Endodermal cell (in vitro differentiated cells): ENCODE results near the gene DSCAML1. TPM values are rescaled to one million over a fixed set of nuclear protein-coding genes. Genes with fewer than 3 reads are reported as not detected.

Experiments
- DNase-seq: peaks from one replicate; pipeline ENCODE4 v3.0.0-alpha.2; 2017
- H3K27ac ChIP-seq: 2 replicates; pipeline ENCODE4 v1.5.1; 2013; ENCODE audit warnings: mild to moderate bottlenecking, low read depth, low read length, moderate library complexity
- H3K27me3 ChIP-seq: 2 replicates; pipeline ENCODE4 v1.6.1; 2013; ENCODE audit warnings: mild to moderate bottlenecking, low read length, moderate library complexity; ENCODE audit not compliant: insufficient read depth, control insufficient read depth, poor library complexity, severe bottlenecking
- H3K36me3 ChIP-seq: 2 replicates; pipeline ENCODE4 v1.7.0; 2013; ENCODE audit warnings: mild to moderate bottlenecking, low read length, moderate library complexity; ENCODE audit not compliant: control insufficient read depth, insufficient read depth
- H3K4me1 ChIP-seq: one replicate; pipeline ENCODE4 v1.7.0; 2013; ENCODE audit warnings: low read length; ENCODE audit not compliant: control insufficient read depth, insufficient read depth
- H3K4me3 ChIP-seq: 2 replicates; pipeline ENCODE4 v1.5.1; 2013; ENCODE audit warnings: mild to moderate bottlenecking, low read length, moderate library complexity
- H3K9ac ChIP-seq: 2 replicates; pipeline ENCODE4 v1.6.1; 2013; ENCODE audit warnings: mild to moderate bottlenecking, low read length, moderate library complexity; ENCODE audit not compliant: poor library complexity, severe bottlenecking; ENCODE audit errors: extremely low read depth
- H3K9me3 ChIP-seq: 2 replicates; pipeline ENCODE4 v1.6.1; 2013; ENCODE audit warnings: mild to moderate bottlenecking, low read length, moderate library complexity; ENCODE audit not compliant: control insufficient read depth
- H3K27ac Mint-ChIP-seq: 2 replicates; pipeline ENCODE4 v1.8.0; 2020; ENCODE audit warnings: mixed read lengths
- H3K27me3 Mint-ChIP-seq: 2 replicates; pipeline ENCODE4 v1.8.0; 2021; ENCODE audit warnings: mild to moderate bottlenecking, mixed read lengths; ENCODE audit not compliant: insufficient read depth
- H3K36me3 Mint-ChIP-seq: 2 replicates; pipeline ENCODE4 v1.8.0; 2020; ENCODE audit warnings: low read depth, mixed read lengths
- H3K4me1 Mint-ChIP-seq: 2 replicates; pipeline ENCODE4 v1.8.0; 2020; ENCODE audit warnings: mixed read lengths
- H3K4me3 Mint-ChIP-seq: 2 replicates; pipeline ENCODE4 v1.8.0; 2020; ENCODE audit warnings: mild to moderate bottlenecking, moderate library complexity, mixed read lengths
- H3K9me3 Mint-ChIP-seq: 2 replicates; pipeline ENCODE4 v1.8.0; 2020; ENCODE audit warnings: mild to moderate bottlenecking, mixed read lengths
- CTCF ChIP-seq: fragments of 200-600 bp; sonication (generic); conservative IDR thresholded peaks from 2 replicates; pipeline ENCODE4 v1.5.0; 2021; ENCODE audit warnings: antibody characterized with exemption, mild to moderate bottlenecking
- WGBS, 2 experiments: methylation state at CpG; one replicate each; pipeline versions ENCODE4 v1.1.5 to v1.1.7; 2013; ENCODE audit warnings: missing lambda C conversion rate in 2 of 2, mixed read lengths in 1 of 2; ENCODE audit not compliant: insufficient coverage in 1 of 2, insufficient read length in 1 of 2; 5-methylcytosine and 5-hydroxymethylcytosine counted together
- total RNA-seq, 2 donors: library from RNA; stranded (reverse); fragmentation: NEBNext Ultra II Directional in 1 of 2; extraction: Animal tissue kit (Norgen Biotek cat#: 25700) in 1 of 2; gene quantifications; 2 replicates in 1 of 2; 3 replicates in 1 of 2; pipeline ENCODE4 v1.2.1, GENCODE V29; 2021

Gene DSCAML1
- total RNA-seq, 2 donors from 2014 or later = 5.6 to 10.9 TPM

- WGBS, 2 experiments = 95 to 96% methylated on average over 5 to 7 of the region's 7 CpGs
- no peak overlapping the region for H3K9ac ChIP-seq
These were observed 375.5 kb downstream of the DSCAML1 start for GRCh38 chr11:117421476-117421875.

GRCh38 chr11:117421041-117421440, 376.0 kb downstream of the DSCAML1 start:
- Histone ChIP-seq H3K4me3 (no peak overlapping the region), H3K9ac (no peak overlapping the region), H3K27ac (no peak overlapping the region), H3K4me1 (peaks cover 8% of the 10 kb centered on the region), H3K9me3 (no peaks in the 10 kb centered on the region), H3K27me3 (peaks cover 14% of the 10 kb centered on the region), H3K36me3 (no peaks in the 10 kb centered on the region)
- no peak for DNase-seq
- Mint-ChIP-seq H3K4me3 (no peak overlapping the region), H3K27ac (no peak overlapping the region), H3K27me3 (peaks cover 7% of the 10 kb centered on the region), H3K4me1 (peaks cover 19% of the 10 kb centered on the region), H3K9me3 (no peaks in the 10 kb centered on the region), H3K36me3 (no peaks in the 10 kb centered on the region)
- WGBS, 2 experiments = 88 to 98% methylated on average over 11 to 13 of the region's 13 CpGs
- no peak for TF ChIP-seq CTCF

More at GRCh38 chr11:117421476-117421875, 375.5 kb downstream of the DSCAML1 start:
- H3K36me3 ChIP-seq = no peaks in the 10 kb centered on the region
- H3K27me3 Mint-ChIP-seq = peaks cover 12% of the 10 kb centered on the region
- H3K4me3 Mint-ChIP-seq = no peak overlapping the region
- H3K9me3 Mint-ChIP-seq = no peaks in the 10 kb centered on the region
- peaks cover 7% of the 10 kb centered on the region for H3K4me1 ChIP-seq
- no peak overlapping the region for H3K4me3 ChIP-seq
- H3K27ac Mint-ChIP-seq = no peak overlapping the region
- TF ChIP-seq CTCF = no peak
- H3K36me3 Mint-ChIP-seq = no peaks in the 10 kb centered on the region
- no peaks in the 10 kb centered on the region for H3K9me3 ChIP-seq
- peaks cover 19% of the 10 kb centered on the region for H3K4me1 Mint-ChIP-seq
- DNase-seq = peak; percentile 35
- H3K27ac ChIP-seq = no peak overlapping the region
- peaks cover 14% of the 10 kb centered on the region for H3K27me3 ChIP-seq

DNA sequence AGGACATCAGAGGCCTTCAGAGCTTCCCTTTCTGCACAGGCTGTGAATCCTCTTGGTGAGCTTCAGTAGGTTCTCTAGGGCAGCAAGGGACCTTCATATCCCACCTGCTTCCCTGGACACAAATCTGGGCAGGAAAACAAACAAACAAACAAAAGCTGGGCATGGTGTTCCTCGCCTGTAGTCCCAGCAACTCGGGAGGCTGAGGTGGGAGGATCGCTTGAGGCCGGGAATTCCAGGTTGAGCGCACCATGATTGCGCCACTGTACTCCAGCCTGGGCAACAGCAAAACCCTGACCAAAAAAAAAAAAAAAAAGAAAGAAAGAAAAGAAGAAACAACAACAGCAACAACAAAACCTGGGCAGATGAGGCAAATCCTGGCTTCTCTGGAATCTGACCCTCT, 376.4 kb downstream of the DSCAML1 start:
- Mint-ChIP-seq H3K4me3 (no peak overlapping the region), H3K9me3 (no peaks in the 10 kb centered on the region), H3K27ac (no peak overlapping the region), H3K4me1 (peaks cover 18% of the 10 kb centered on the region), H3K27me3 (peaks cover 4% of the 10 kb centered on the region), H3K36me3 (no peaks in the 10 kb centered on the region)
- Histone ChIP-seq H3K9me3 (no peaks in the 10 kb centered on the region), H3K9ac (no peak overlapping the region), H3K27me3 (peaks cover 10% of the 10 kb centered on the region), H3K4me1 (peaks cover 10% of the 10 kb centered on the region), H3K27ac (no peak overlapping the region), H3K4me3 (no peak overlapping the region), H3K36me3 (no peaks in the 10 kb centered on the region)
- 99% methylated on average over 6 of the region's 6 CpGs; no CpG with 5 or more reads in 1 of the 2 experiments for WGBS, 2 experiments
- TF ChIP-seq CTCF = no peak
- DNase-seq = peak; percentile 17
